KMS-11 (cell line): ENCODE data around the gene TCF7L1.

Experiments used
- H2AFZ ChIP-seq: fragments of 200-600 bp; sonication (generic); 2 replicates; pipeline ENCODE4 v1.6.1; 2016; ENCODE audit warnings: antibody characterized with exemption, mixed run types, low read depth
- H3K27ac ChIP-seq: fragments of 200-600 bp; sonication (generic); 2 replicates; pipeline ENCODE4 v1.6.1; 2016; ENCODE audit warnings: mild to moderate bottlenecking, mixed run types
- H3K27me3 ChIP-seq: fragments of 200-600 bp; sonication (generic); 2 replicates; pipeline ENCODE4 v1.6.1; 2017; ENCODE audit warnings: mild to moderate bottlenecking, low read depth, mixed run types, moderate library complexity; ENCODE audit not compliant: insufficient read depth
- H3K36me3 ChIP-seq: fragments of 200-600 bp; sonication (generic); 2 replicates; pipeline ENCODE4 v1.6.1; 2017; ENCODE audit warnings: mild to moderate bottlenecking, mixed run types; ENCODE audit not compliant: insufficient read depth
- H3K4me1 ChIP-seq: fragments of 200-600 bp; sonication (generic); 2 replicates; pipeline ENCODE4 v1.6.1; 2016; ENCODE audit warnings: mild to moderate bottlenecking, low read depth, mixed run types; ENCODE audit not compliant: poor library complexity, severe bottlenecking
- H3K4me2 ChIP-seq: fragments of 200-600 bp; sonication (generic); 2 replicates; pipeline ENCODE4 v1.7.0; 2016; ENCODE audit warnings: mild to moderate bottlenecking, mixed run types
- H3K4me3 ChIP-seq: fragments of 200-600 bp; sonication (generic); IDR thresholded peaks from 2 replicates; pipeline ENCODE4 v1.6.1; 2017; ENCODE audit warnings: low read depth, low read length, mixed read lengths; ENCODE audit not compliant: insufficient read depth
- H3K79me2 ChIP-seq: fragments of 200-600 bp; sonication (generic); 2 replicates; pipeline ENCODE4 v1.6.1; 2016; ENCODE audit warnings: low read depth, mixed run types; ENCODE audit not compliant: insufficient read depth
- H3K9ac ChIP-seq: fragments of 200-600 bp; sonication (generic); 2 replicates; pipeline ENCODE4 v1.6.1; 2016; ENCODE audit warnings: mild to moderate bottlenecking, mixed run types
- H4K20me1 ChIP-seq: fragments of 200-600 bp; sonication (generic); 2 replicates; pipeline ENCODE4 v1.6.1; 2016; ENCODE audit warnings: mild to moderate bottlenecking, mixed run types; ENCODE audit not compliant: insufficient read depth
- TF ChIP-seq, protein P1 (sequence below): fragments of 200-600 bp; sonication (generic); conservative IDR thresholded peaks from 2 replicates; pipeline ENCODE4 v1.6.1; 2017; ENCODE audit warnings: low read depth, mild to moderate bottlenecking, antibody characterized with exemption, low read length, moderate library complexity, mixed read lengths

The TCF7L1 gene

GRCh38 chr2:85231468-85231805 is 98.2 kb downstream of the TCF7L1 start:
- Histone ChIP-seq H3K4me3 (no peak overlapping the region), H3K27ac (no peak overlapping the region), H3K9ac (no peak overlapping the region), H2AFZ (no peak overlapping the region), H4K20me1 (no peaks in the 10 kb centered on the region), H3K27me3 (no peaks in the 10 kb centered on the region), H3K79me2 (no peaks in the 10 kb centered on the region), H3K36me3 (no peaks in the 10 kb centered on the region), H3K4me2 (no peak overlapping the region), H3K4me1 (no peaks in the 10 kb centered on the region)
- TF ChIP-seq, protein P1, sequence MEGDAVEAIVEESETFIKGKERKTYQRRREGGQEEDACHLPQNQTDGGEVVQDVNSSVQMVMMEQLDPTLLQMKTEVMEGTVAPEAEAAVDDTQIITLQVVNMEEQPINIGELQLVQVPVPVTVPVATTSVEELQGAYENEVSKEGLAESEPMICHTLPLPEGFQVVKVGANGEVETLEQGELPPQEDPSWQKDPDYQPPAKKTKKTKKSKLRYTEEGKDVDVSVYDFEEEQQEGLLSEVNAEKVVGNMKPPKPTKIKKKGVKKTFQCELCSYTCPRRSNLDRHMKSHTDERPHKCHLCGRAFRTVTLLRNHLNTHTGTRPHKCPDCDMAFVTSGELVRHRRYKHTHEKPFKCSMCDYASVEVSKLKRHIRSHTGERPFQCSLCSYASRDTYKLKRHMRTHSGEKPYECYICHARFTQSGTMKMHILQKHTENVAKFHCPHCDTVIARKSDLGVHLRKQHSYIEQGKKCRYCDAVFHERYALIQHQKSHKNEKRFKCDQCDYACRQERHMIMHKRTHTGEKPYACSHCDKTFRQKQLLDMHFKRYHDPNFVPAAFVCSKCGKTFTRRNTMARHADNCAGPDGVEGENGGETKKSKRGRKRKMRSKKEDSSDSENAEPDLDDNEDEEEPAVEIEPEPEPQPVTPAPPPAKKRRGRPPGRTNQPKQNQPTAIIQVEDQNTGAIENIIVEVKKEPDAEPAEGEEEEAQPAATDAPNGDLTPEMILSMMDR, result 0 out of 2 replicates have a peak, but pooled peaks have one; percentile 2

GRCh38 chr2:85231952-85232351 is 98.8 kb downstream of the TCF7L1 start:
- Histone ChIP-seq H3K4me1 (no peaks in the 10 kb centered on the region), H3K27me3 (no peaks in the 10 kb centered on the region), H3K4me2 (no peak overlapping the region), H3K36me3 (no peaks in the 10 kb centered on the region), H3K27ac (no peak overlapping the region), H3K9ac (no peak overlapping the region), H2AFZ (no peak overlapping the region), H4K20me1 (no peaks in the 10 kb centered on the region), H3K4me3 (no peak overlapping the region), H3K79me2 (no peaks in the 10 kb centered on the region)
- TF ChIP-seq, protein P1, result no peak

- TF ChIP-seq, protein P1, result no peak
- H3K4me1 ChIP-seq, result no peaks in the 10 kb centered on the region
- no peaks in the 10 kb centered on the region for H3K36me3 ChIP-seq
Observed at GRCh38 chr2:85234868-85235267, 101.7 kb downstream of the TCF7L1 start.

DNA sequence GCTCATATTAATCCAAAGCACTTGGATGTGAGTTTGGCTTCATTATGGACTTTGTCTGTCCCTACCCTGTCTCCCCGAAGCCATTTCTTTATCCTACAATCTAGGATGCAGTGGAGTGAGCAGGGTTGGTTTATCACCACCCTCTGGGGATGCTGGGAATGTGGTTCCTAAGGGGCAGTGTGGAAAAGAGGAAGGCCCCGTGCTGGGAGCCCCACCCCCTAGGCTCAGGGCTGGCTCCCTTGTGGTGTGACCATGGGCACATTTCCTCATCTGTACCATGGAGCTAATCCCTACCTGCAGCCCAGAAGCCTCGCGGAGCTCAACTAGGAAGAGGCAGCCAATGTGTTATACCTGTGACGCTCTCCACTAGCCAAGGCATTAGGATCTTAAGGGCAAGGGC is 102.1 kb downstream of the TCF7L1 start:
- no peaks in the 10 kb centered on the region for H3K4me1 ChIP-seq
- H3K79me2 ChIP-seq, result no peaks in the 10 kb centered on the region
- no peak overlapping the region for H3K9ac ChIP-seq
- H3K27ac ChIP-seq, result no peak overlapping the region
- H3K36me3 ChIP-seq, result no peaks in the 10 kb centered on the region
- no peaks in the 10 kb centered on the region for H3K27me3 ChIP-seq
- H4K20me1 ChIP-seq, result no peaks in the 10 kb centered on the region
- no peak overlapping the region for H3K4me2 ChIP-seq
- TF ChIP-seq, protein P1, result no peak
- no peak overlapping the region for H2AFZ ChIP-seq
- H3K4me3 ChIP-seq, result no peak overlapping the region

More at GRCh38 chr2:85234868-85235267, 101.7 kb downstream of the TCF7L1 start:
- Histone ChIP-seq H3K27me3 (no peaks in the 10 kb centered on the region), H3K4me2 (no peak overlapping the region), H3K4me3 (no peak overlapping the region), H3K9ac (no peak overlapping the region), H2AFZ (no peak overlapping the region), H3K27ac (no peak overlapping the region), H4K20me1 (no peaks in the 10 kb centered on the region), H3K79me2 (no peaks in the 10 kb centered on the region)
